Effector memory CD8-positive, alpha-beta T cell (primary cell): ENCODE measurements around the gene TTC7B.
A peak's percentile ranks its signal among the peaks of the same experiment; 100 is the strongest.

ENCODE experiments used
- ATAC-seq: fragments of 150-1000 bp; cut with Tn5 transposase; replicated peaks from 2 replicates; pipeline ENCODE4 v1.10.0; 2021; ENCODE audit warnings: mild to moderate bottlenecking, moderate library complexity
- DNase-seq, 3 experiments: peaks; one replicate each; pipeline ENCODE4 v3.0.0; 2021
- H3K27ac Mint-ChIP-seq, 2 donors: one replicate each; pipeline ENCODE4 v1.8.0; 2022; ENCODE audit warnings: mild to moderate bottlenecking in 2 of 2, mixed read lengths in 2 of 2, moderate library complexity in 2 of 2
- H3K27me3 Mint-ChIP-seq, 2 donors: one replicate each; pipeline ENCODE4 v1.8.0; 2022; ENCODE audit warnings: mixed read lengths in 2 of 2
- H3K36me3 Mint-ChIP-seq: one replicate; pipeline ENCODE4 v1.8.0; 2022; ENCODE audit warnings: mild to moderate bottlenecking, moderate library complexity, mixed read lengths; ENCODE audit not compliant: insufficient read depth
- H3K4me1 Mint-ChIP-seq, 2 donors: one replicate each; pipeline ENCODE4 v1.8.0; 2022; ENCODE audit warnings: low read depth in 2 of 2, mixed read lengths in 2 of 2
- H3K4me3 Mint-ChIP-seq, 2 donors: one replicate each; pipeline ENCODE4 v1.8.0; 2022; ENCODE audit warnings: mild to moderate bottlenecking in 2 of 2, mixed read lengths in 2 of 2, moderate library complexity in 2 of 2
- H3K9me3 Mint-ChIP-seq, 2 donors: one replicate each; pipeline ENCODE4 v1.8.0; 2022; ENCODE audit warnings: mixed read lengths in 2 of 2

Gene TTC7B

DNA sequence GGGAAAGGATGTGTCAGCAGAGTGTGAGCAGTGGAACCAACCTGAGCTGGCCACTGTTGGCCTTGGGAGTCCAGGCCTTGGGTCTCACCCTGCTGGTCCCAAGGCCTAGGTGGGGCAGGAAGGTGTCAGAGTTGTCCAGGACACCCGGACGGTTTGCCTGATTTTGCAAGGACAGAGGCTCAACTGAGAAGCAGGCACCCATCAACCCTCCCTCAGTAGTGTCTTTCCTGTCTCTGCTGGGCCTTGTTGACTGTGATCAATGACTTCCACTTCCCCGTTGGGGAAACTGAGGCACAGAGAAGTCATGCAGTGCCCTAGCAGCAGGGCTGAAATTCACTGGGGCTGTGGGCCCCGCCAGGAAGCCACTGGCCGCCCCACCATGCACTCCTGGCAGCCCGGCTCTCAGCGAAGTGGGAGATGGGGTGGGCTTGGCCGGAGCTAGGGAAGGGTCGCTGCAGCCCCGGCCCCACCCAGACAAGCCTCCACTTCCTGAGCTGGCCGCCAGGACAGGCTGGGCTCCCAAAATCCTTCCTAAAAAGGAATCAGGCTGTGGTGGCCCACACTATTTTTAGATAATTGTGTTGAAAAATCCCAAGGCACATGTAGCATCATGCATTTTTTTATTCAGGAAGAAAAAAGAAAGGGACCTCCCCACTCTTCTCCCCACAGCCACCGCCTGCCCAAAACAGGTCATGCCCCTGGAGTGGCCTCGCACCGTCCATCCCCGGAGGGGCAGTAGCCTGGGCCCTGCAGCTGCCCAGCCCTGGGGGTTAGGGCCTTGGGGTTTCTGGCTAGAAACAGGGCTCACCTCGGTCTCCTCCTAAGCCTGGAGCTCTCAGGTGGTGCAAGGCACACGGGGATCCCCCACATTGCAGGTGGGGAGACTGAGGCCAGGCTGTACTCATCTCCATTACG is 292.0 kb downstream of the TTC7B start:
- ATAC-seq (no peak), DNase-seq (no peak)
- Mint-ChIP-seq H3K27ac (no peak overlapping the region), H3K4me3 (no peak overlapping the region), H3K4me1 (peaks cover 0 to 2% of the 10 kb centered on the region in 2 donors), H3K27me3 (peaks cover 10 to 33% of the 10 kb centered on the region in 2 donors), H3K36me3 (peaks cover 2% of the 10 kb centered on the region), H3K9me3 (peaks cover 3 to 7% of the 10 kb centered on the region in 2 donors)

DNA sequence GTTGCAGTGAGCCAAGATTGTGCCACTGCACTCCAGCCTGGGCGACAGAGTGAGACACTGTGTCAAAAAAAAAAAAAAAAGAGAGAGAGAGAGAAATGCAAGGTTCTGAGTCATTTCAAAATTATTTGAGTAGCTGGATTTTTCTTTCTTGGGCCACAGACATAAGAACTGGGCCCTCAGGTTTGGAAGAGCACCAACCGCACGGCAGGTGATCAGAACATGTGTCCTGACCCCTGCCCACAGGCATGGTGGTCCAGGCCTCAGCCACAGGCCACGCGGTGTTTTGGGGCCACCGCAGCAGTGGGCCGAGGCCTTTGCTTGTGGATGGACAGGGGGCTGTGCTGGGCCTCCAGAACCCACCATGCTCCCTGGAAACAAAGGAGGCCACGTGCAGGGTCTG is 292.7 kb downstream of the TTC7B start:
- ATAC-seq, result no peak
- H3K4me3 Mint-ChIP-seq, result no peak overlapping the region
- peaks cover 2% of the 10 kb centered on the region for H3K36me3 Mint-ChIP-seq
- H3K27ac Mint-ChIP-seq, result no peak overlapping the region
- H3K27me3 Mint-ChIP-seq, result peaks cover 4 to 27% of the 10 kb centered on the region in 2 donors
- peaks cover 0 to 4% of the 10 kb centered on the region in 2 donors for H3K4me1 Mint-ChIP-seq
- H3K9me3 Mint-ChIP-seq, result peaks cover 2 to 3% of the 10 kb centered on the region in 2 donors
- no peak for DNase-seq

DNA sequence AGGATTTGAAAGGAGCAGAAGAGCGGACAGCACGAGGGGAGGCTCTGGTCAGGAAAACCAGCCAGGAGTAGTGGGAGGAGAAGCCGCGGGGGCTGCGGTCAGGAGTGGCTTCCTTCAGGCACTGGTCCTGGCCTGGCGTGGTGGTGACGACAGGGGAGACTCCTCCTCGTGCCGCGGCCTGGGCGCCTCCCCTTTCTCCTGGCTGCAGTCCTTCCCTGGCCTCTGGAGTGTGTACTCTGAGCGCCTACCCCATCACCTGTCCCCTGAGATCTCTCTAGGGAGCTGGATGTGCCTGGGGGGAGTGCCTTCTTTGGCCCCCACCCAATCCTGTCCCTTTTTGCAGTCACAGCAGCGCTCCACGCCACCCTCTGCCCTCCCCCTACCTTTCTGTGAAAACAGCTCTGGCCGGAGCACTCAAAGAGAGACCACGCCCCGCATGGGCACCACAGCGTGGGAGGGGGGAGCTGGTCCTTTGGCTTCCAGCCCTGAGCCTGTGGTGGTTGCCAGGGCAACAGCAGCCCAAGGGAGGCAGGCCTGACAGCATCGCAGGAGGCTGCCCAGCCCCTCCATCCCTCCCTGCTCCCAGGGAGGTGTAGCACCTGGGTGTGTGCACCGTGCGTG is 293.5 kb downstream of the TTC7B start:
- H3K27ac Mint-ChIP-seq, result no peak overlapping the region
- H3K9me3 Mint-ChIP-seq, result peaks cover 0 to 3% of the 10 kb centered on the region in 2 donors
- H3K36me3 Mint-ChIP-seq, result no peaks in the 10 kb centered on the region
- DNase-seq, result no peak
- peaks cover 0 to 2% of the 10 kb centered on the region in 2 donors for H3K4me1 Mint-ChIP-seq
- peaks cover 0 to 21% of the 10 kb centered on the region in 2 donors for H3K27me3 Mint-ChIP-seq
- ATAC-seq, result no peak
- no peak overlapping the region for H3K4me3 Mint-ChIP-seq

DNA sequence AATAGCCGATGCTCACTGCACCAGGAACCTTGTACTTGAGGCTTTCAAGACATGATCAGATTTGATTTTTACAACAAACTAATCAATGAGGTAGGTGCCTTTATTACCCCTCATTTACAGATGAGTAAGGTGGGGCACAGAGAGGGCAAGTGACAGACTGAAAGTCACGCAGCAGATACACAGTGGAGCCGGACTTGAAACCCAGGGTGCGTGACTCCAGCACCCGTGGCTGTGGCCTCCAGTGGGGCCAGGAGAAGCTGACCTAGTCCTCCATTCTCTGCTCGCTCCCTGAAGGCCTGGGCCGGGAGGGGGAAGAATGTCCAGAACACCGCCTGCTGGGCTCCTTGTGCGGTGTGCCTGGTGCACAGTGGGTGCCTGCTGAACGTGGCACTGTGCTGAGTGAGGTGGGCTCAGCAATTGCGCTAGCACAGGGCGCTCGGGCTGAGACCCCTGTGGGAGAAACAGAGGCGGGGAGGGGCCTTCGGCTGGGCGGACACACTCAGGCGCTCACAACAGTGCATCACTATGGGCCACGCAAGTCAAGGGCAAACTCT is 294.2 kb downstream of the TTC7B start:
- Mint-ChIP-seq H3K27ac (no peak overlapping the region), H3K27me3 (peaks cover 0 to 18% of the 10 kb centered on the region in 2 donors), H3K4me1 (peaks cover 0 to 2% of the 10 kb centered on the region in 2 donors), H3K9me3 (peaks cover 0 to 3% of the 10 kb centered on the region in 2 donors), H3K36me3 (no peaks in the 10 kb centered on the region), H3K4me3 (no peak overlapping the region)
- DNase-seq (no peak), ATAC-seq (no peak)

DNA sequence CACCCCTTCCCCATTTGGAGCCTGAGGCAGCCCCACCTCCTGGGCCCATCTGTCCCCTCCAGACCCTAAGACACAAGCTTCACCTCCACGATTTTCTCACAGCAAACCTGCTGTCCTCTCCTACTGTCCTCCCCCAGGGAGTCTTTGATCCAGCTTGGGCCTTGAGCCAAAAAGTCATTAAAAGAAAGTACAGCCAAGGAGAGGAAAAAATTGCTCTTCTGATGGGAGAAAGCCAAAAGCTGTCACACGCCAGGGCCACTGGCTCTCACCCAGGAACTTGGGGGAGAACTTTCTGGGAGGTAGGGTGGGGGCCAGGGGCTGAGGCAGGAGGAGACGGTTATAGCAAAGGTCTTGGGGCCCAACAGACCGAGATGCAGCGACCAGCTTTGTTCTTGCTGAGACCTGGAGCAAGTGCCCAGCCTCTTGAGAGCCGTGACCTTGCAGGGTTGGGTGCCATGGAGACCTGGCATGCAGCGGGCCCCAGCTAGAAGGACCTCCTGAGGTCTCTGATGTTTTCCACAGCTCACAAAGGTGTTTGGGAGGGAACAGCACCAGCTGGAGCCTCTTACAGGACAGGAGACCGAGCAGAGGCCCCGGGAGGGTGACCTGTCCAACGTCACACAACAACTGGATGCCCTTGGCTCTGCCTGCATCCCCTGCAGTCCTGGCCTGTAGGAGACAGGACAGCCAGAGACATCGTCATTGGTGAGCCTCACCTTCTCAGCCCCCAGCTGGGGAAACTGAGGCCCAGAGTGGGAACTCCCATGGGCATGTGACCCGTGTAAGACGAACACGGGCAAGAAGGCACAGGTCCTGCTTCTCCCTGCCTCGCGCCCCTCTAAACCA is 294.9 kb downstream of the TTC7B start:
- Mint-ChIP-seq H3K9me3 (no peaks in the 10 kb centered on the region), H3K27ac (no peak overlapping the region), H3K27me3 (peaks cover 0 to 12% of the 10 kb centered on the region in 2 donors), H3K36me3 (no peaks in the 10 kb centered on the region), H3K4me3 (no peak overlapping the region), H3K4me1 (peaks cover 0 to 2% of the 10 kb centered on the region in 2 donors)
- DNase-seq (no peak), ATAC-seq (no peak)

DNA sequence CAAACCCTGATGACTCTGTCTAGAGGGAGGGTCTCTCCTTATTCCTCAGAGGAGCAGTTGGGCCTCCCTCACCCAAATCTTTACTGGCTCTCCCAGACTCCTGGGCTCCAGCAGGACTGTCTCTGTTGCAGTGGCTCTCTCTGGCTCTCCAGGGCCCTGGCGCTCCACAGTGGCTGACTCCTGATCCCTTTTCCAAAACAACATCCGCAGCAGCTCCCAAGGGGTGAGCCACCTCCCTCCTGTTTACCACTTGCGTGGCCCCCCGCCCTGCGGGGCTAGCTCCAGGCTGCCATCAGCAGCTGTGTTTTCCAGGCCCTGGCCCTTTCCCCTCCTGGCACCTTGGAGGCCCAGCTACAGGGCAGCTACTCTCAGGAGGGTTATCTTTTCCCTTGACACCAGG is 295.9 kb downstream of the TTC7B start:
- H3K9me3 Mint-ChIP-seq, result no peaks in the 10 kb centered on the region
- peaks cover 0 to 12% of the 10 kb centered on the region in 2 donors for H3K27me3 Mint-ChIP-seq
- no peaks in the 10 kb centered on the region for H3K36me3 Mint-ChIP-seq
- DNase-seq, result no peak
- no peak for ATAC-seq
- peaks cover 0 to 2% of the 10 kb centered on the region in 2 donors for H3K4me1 Mint-ChIP-seq
- no peak overlapping the region for H3K4me3 Mint-ChIP-seq
- no peak overlapping the region for H3K27ac Mint-ChIP-seq

DNA sequence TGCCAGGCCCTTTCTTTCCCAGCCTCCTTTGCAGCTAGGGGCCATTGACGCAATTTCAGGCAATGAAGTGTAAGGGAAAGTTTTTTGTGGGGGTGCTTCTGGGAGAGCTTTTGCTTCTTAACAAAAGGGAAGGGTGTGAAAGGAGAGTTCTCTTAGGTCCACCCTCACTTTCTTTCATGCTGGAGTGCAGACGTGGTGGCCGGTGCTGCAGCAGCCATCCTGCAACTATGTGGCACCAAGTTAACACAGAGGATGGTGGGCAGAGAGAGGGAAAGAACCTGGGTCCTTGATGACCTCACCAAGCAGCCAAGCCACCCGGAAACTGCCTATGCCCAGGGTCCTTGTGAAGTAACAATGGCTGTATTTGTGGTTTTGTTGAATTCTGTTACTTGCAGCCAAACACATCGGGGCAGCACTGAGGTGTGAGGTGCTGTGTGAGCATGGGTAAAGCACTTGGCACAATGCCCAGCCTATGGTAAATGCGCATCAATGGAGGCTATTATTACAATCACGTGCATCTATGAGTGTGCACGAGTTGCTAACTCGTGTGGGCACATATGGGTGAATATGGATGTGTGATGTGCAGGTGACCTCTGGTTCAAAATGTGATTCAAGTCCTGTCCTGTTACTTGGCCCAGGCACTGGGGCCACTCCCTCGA is 296.8 kb downstream of the TTC7B start:
- Mint-ChIP-seq H3K36me3 (no peaks in the 10 kb centered on the region), H3K4me1 (peaks cover 0 to 2% of the 10 kb centered on the region in 2 donors), H3K27me3 (peaks cover 0 to 12% of the 10 kb centered on the region in 2 donors), H3K4me3 (no peak overlapping the region), H3K9me3 (no peaks in the 10 kb centered on the region), H3K27ac (no peak overlapping the region)
- ATAC-seq (no peak), DNase-seq (no peak)

DNA sequence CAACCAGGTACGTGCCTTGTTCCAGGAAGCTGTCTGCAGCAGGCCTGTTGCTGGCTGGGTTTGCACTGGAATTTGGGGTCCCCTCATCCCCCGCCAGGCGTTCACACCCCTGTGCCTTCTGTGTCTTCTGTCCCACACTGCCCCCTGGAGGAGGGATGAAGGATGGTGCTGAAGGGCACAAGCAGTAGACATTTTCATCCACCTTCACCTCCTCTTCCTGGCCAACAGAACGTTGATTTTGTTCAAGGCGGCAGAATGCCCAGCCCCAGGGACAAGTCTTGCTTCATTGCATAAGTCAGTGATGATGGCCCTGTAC is 297.3 kb downstream of the TTC7B start:
- Mint-ChIP-seq H3K4me1 (peaks cover 0 to 2% of the 10 kb centered on the region in 2 donors), H3K9me3 (no peaks in the 10 kb centered on the region), H3K27me3 (peaks cover 0 to 12% of the 10 kb centered on the region in 2 donors), H3K27ac (no peak overlapping the region), H3K4me3 (no peak overlapping the region), H3K36me3 (no peaks in the 10 kb centered on the region)
- DNase-seq (peak; percentile 38 to 46 (median 40)), ATAC-seq (peak; percentile 54)

DNA sequence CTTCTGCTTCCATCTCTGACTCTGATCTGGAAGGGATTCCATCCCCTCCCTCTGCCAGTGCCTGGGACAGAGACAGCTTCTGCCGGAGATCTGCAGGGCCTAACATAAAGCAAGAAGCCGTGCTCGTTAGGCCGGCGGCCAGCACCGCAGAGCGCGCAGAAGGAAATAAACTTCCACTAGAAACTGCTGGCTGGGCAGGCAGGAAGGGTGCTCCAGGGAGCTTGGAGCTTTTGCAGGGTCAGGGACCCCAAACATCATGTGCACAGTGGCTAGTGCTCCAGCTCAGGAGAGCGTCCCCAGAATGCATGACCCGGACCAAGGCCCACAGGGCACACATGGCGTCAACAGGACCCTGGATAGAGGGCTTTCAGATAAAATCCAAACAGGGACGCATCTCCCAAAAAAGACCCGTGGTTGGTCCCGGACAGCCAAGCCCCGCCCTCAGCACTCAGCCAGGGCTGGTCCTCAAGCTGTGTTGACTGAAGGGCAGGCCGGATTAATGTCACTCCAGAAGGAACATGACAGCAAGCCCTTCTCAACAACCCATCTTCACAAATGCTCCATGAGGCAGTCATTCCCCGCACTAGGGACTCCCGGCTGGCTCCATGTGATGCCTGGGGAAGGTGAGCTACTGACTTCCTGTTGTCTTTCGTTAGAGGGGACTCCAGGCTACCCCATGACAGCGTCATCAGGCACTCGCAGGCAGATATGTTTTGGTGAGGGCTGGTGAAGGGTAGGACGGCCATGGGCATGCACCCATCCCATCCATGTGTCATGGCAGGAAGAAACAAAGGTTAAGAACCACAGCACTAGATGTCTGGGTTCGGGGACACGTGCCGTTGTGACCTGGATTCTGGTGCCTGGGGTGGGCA is 297.9 kb downstream of the TTC7B start:
- Mint-ChIP-seq H3K36me3 (no peaks in the 10 kb centered on the region), H3K9me3 (no peaks in the 10 kb centered on the region), H3K4me1 (peaks cover 0 to 2% of the 10 kb centered on the region in 2 donors), H3K4me3 (no peak overlapping the region), H3K27ac (no peak overlapping the region), H3K27me3 (peaks cover 0 to 12% of the 10 kb centered on the region in 2 donors)
- DNase-seq (no peak), ATAC-seq (no peak)

DNA sequence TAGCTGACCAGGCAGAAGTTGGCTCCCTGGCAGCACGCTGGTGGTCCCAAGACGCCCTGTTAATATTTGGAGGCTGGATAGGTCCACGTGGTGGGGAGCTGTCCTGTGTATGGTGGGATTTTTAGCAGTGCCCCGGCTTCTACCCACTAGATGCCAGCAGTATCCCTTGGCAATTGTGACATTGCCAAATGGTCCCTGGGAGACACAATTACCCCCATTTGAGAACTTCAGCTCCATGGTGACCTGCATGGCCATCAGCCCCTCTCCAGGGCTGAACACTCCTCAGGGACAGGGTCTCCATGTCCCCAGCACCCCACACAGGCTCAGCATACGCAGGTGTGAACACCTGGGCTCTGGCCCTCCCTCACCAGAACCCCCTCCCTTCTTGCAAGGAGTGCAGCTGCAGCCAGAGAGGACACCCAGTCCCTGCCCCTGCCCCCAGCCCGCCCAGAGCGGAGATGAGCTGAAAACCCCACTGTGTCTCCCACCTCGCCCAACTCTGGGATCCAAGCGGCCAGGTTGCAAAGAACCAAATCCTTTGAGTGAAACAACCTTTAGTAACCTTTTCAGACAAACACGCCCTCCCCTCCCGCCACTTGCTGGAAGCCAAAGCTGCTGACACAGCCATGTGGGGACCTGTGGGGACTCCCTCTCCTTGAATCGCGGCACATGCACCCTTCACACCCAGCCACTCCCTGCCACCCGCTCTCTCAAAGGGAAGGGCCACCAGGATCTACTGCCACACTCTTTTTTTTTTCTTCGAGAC is 299.0 kb downstream of the TTC7B start:
- no peak overlapping the region for H3K4me3 Mint-ChIP-seq
- H3K9me3 Mint-ChIP-seq, result no peaks in the 10 kb centered on the region
- ATAC-seq, result no peak
- no peak overlapping the region for H3K27ac Mint-ChIP-seq
- H3K36me3 Mint-ChIP-seq, result no peaks in the 10 kb centered on the region
- no peak for DNase-seq
- H3K27me3 Mint-ChIP-seq, result peaks cover 0 to 6% of the 10 kb centered on the region in 2 donors
- H3K4me1 Mint-ChIP-seq, result peaks cover 0 to 2% of the 10 kb centered on the region in 2 donors

DNA sequence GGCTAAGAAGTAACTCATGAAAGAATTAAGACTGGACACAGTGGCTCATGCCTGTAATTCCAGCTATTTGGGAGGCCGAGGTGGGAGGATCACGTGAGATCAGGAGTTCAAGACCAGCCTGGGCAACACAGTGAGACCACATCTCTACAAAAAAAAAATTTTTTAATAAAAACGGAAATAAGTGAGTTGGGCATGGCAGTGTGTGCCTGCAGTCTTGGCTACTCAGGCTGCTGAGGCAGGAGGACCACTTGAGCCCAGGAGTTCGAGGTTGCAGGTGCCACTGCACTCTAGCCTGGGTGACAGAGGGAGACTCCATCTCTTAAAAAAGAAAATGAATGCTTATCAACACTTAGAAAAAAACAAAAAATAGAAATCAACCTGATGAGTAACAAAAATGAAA is 301.7 kb downstream of the TTC7B start:
- Mint-ChIP-seq H3K4me1 (peaks cover 0 to 2% of the 10 kb centered on the region in 2 donors), H3K36me3 (no peaks in the 10 kb centered on the region), H3K27ac (no peak overlapping the region), H3K27me3 (peaks cover 14 to 18% of the 10 kb centered on the region in 2 donors), H3K9me3 (no peaks in the 10 kb centered on the region), H3K4me3 (no peak overlapping the region)
- ATAC-seq (no peak), DNase-seq (no peak)
